WERI-Rb-1 (cell line): ENCODE measurements around the gene PSD.
A peak's percentile ranks its signal among the peaks of the same experiment; 100 is the strongest.

Experiments
- DNase-seq: peaks from one replicate; pipeline ENCODE4 v3.0.0-alpha.2; 2020
- H3K27ac ChIP-seq: fragments of 250-450 bp; sonication (Bioruptor Pico); 2 replicates; pipeline ENCODE4 v1.5.1; 2020; ENCODE audit warnings: mild to moderate bottlenecking, moderate library complexity
- H3K27me3 ChIP-seq: fragments of 250-450 bp; sonication (Bioruptor Pico); 2 replicates; pipeline ENCODE4 v1.5.1; 2021; ENCODE audit warnings: mild to moderate bottlenecking, low read depth, moderate library complexity; ENCODE audit not compliant: insufficient read depth, severe bottlenecking
- H3K36me3 ChIP-seq: fragments of 250-450 bp; sonication (Bioruptor Pico); 2 replicates; pipeline ENCODE4 v1.5.1; 2020; ENCODE audit warnings: mild to moderate bottlenecking, moderate library complexity
- H3K4me3 ChIP-seq: 2 replicates; pipeline ENCODE4 v1.5.1; 2011; ENCODE audit warnings: low read depth, mild to moderate bottlenecking, control low read depth, low read length
- H3K9me3 ChIP-seq: fragments of 250-450 bp; sonication (Bioruptor Pico); 2 replicates; pipeline ENCODE4 v1.5.1; 2021; ENCODE audit warnings: mild to moderate bottlenecking, moderate library complexity; ENCODE audit not compliant: severe bottlenecking
- CTCF ChIP-seq: IDR thresholded peaks from 2 replicates; pipeline ENCODE4 v1.5.1; 2011; ENCODE audit warnings: low read depth, mild to moderate bottlenecking, control low read depth, inconsistent platforms, low read length

The PSD gene

GRCh38 chr10:102462512-102463054 lies 44.0 kb upstream of the PSD start:
- peak; percentile 44 for DNase-seq
- Histone ChIP-seq H3K27ac (peak overlapping the region; percentile 92), H3K36me3 (peaks cover 4% of the 10 kb centered on the region), H3K27me3 (no peaks in the 10 kb centered on the region), H3K4me3 (no peak overlapping the region), H3K9me3 (no peaks in the 10 kb centered on the region)
- no peak for TF ChIP-seq CTCF

GRCh38 chr10:102461187-102462054 lies 42.8 kb upstream of the PSD start:
- Histone ChIP-seq H3K36me3 (peaks cover 4% of the 10 kb centered on the region), H3K27me3 (no peaks in the 10 kb centered on the region), H3K9me3 (no peaks in the 10 kb centered on the region), H3K27ac (peak overlapping the region; percentile 92), H3K4me3 (peak overlapping the region; percentile 66)
- DNase-seq, result peak; percentile 97
- no peak for TF ChIP-seq CTCF

GRCh38 chr10:102460836-102461186 lies 42.2 kb upstream of the PSD start:
- H3K4me3 ChIP-seq, result peak overlapping the region; percentile 66
- DNase-seq, result no peak
- no peaks in the 10 kb centered on the region for H3K9me3 ChIP-seq
- peak overlapping the region; percentile 92 for H3K27ac ChIP-seq
- no peak for TF ChIP-seq CTCF
- no peaks in the 10 kb centered on the region for H3K27me3 ChIP-seq
- peaks cover under 1% of the 10 kb centered on the region; the same call in 1 of the 2 replicates for H3K36me3 ChIP-seq

GRCh38 chr10:102458656-102459055 lies 40.1 kb upstream of the PSD start:
- no peak for TF ChIP-seq CTCF
- Histone ChIP-seq H3K36me3 (0 out of 2 replicates have a peak, but pooled peaks cover 3% of the 10 kb centered on the region), H3K4me3 (no peak overlapping the region), H3K9me3 (no peaks in the 10 kb centered on the region), H3K27ac (no peak overlapping the region), H3K27me3 (no peaks in the 10 kb centered on the region)
- DNase-seq, result no peak

GRCh38 chr10:102457591-102458150 lies 39.1 kb upstream of the PSD start:
- Histone ChIP-seq H3K27ac (peak overlapping the region; percentile 93), H3K36me3 (peaks cover 8% of the 10 kb centered on the region), H3K9me3 (no peaks in the 10 kb centered on the region), H3K27me3 (no peaks in the 10 kb centered on the region), H3K4me3 (no peak overlapping the region)
- DNase-seq, result no peak
- TF ChIP-seq CTCF, result no peak
